Middle frontal gyrus (tissue), 1 donor: ENCODE results near the gene CST4.
A peak's percentile ranks its signal among the peaks of the same experiment; 100 is the strongest.
"Not testable (repeated sequence)": the region's sequence is repeated elsewhere in the genome, so short reads cannot be mapped to it uniquely, and the experiment has no call there.

ENCODE experiments used
- DNase-seq: peaks from one replicate; pipeline ENCODE4 v3.0.0-alpha.2; 2015; ENCODE audit warnings: low spot score; ENCODE audit errors: extremely low spot score

Gene CST4

GRCh38 chr20:23662276-23662870 lies 26.5 kb downstream of the CST4 start:
- DNase-seq, result no peak

GRCh38 chr20:23661002-23661429 lies 27.8 kb downstream of the CST4 start:
- DNase-seq, result no peak

GRCh38 chr20:23659989-23660837 lies 28.6 kb downstream of the CST4 start:
- DNase-seq, result no peak

- not testable (repeated sequence) for DNase-seq
Measured at GRCh38 chr20:23659610-23659988, 29.2 kb downstream of the CST4 start.

GRCh38 chr20:23658989-23659609 lies 29.7 kb downstream of the CST4 start:
- DNase-seq, result no peak

GRCh38 chr20:23658336-23658735 lies 30.5 kb downstream of the CST4 start:
- no peak for DNase-seq

- DNase-seq, result no peak
Measured at GRCh38 chr20:23657202-23657601, 31.6 kb downstream of the CST4 start.

- no peak for DNase-seq
Measured at GRCh38 chr20:23656372-23656771, 32.5 kb downstream of the CST4 start.

- peak; percentile 62 for DNase-seq
Measured at GRCh38 chr20:23655491-23656211, 33.2 kb downstream of the CST4 start.

GRCh38 chr20:23654717-23655116 lies 34.1 kb downstream of the CST4 start:
- DNase-seq, result no peak

- DNase-seq, result no peak
Measured at GRCh38 chr20:23654000-23654399, 34.8 kb downstream of the CST4 start.

- no peak for DNase-seq
Measured at GRCh38 chr20:23653400-23653938, 35.4 kb downstream of the CST4 start.

- DNase-seq, result no peak
Measured at GRCh38 chr20:23652926-23653325, 35.9 kb downstream of the CST4 start.

GRCh38 chr20:23652371-23652770 lies 36.5 kb downstream of the CST4 start:
- DNase-seq, result no peak

- DNase-seq, result no peak
Measured at GRCh38 chr20:23651117-23651516, 37.7 kb downstream of the CST4 start.

- no peak for DNase-seq
Measured at GRCh38 chr20:23649830-23650417, 38.9 kb downstream of the CST4 start.

- no peak for DNase-seq
Measured at GRCh38 chr20:23649242-23649641, 39.6 kb downstream of the CST4 start.

- DNase-seq, result no peak
Measured at GRCh38 chr20:23647346-23647745, 41.5 kb downstream of the CST4 start.

- no peak for DNase-seq
Measured at GRCh38 chr20:23646106-23646873, 42.5 kb downstream of the CST4 start.

GRCh38 chr20:23645575-23645974 lies 43.3 kb downstream of the CST4 start:
- DNase-seq, result no peak
